Measurements from ENCODE around the gene ARHGEF10L. TPM values are rescaled to one million over a fixed set of nuclear protein-coding genes. Genes with fewer than 3 reads are reported as not detected.

Gene ARHGEF10L
- total RNA-seq, 2 donors from 2014 or later, result 26.0 to 39.7 TPM

DNA sequence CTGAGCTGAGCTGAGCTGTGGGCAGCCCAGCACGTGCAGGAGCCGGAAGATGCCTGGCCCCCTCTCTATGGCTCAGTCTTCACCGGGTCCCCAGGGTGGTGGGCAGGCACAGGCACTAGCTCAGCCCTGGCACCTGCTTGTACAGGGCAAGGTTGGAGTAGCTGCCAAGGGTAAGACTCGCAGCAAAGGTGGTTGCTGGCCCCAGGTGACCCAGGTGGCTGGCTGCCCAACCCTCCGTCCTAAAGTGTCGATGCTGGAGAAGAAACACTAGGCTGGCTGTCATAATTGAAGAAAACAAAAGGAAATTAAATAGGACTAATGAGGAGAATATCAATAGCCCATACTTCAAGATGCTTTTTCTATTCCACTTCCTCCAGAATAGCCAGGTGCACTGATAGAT, 138.5 kb downstream of the ARHGEF10L start:
- no peaks in the 10 kb centered on the region for H3K36me3 ChIP-seq
- intact Hi-C loops (cut with DNase I), result no loop called here
- H3K27me3 ChIP-seq (replicated peaks; ENCODE audit: insufficient read depth), result no peaks in the 10 kb centered on the region
- no peak for TF ChIP-seq POLR2AphosphoS5 (IDR thresholded peaks at IDR 0.05)
- TF ChIP-seq, protein P1, sequence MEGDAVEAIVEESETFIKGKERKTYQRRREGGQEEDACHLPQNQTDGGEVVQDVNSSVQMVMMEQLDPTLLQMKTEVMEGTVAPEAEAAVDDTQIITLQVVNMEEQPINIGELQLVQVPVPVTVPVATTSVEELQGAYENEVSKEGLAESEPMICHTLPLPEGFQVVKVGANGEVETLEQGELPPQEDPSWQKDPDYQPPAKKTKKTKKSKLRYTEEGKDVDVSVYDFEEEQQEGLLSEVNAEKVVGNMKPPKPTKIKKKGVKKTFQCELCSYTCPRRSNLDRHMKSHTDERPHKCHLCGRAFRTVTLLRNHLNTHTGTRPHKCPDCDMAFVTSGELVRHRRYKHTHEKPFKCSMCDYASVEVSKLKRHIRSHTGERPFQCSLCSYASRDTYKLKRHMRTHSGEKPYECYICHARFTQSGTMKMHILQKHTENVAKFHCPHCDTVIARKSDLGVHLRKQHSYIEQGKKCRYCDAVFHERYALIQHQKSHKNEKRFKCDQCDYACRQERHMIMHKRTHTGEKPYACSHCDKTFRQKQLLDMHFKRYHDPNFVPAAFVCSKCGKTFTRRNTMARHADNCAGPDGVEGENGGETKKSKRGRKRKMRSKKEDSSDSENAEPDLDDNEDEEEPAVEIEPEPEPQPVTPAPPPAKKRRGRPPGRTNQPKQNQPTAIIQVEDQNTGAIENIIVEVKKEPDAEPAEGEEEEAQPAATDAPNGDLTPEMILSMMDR (IDR thresholded peaks at IDR 0.05), result no peak
- TF ChIP-seq POLR2A (IDR thresholded peaks at IDR 0.05), result no peak
- DNase-seq (ENCODE audit: low spot score), result no peak
- 92% methylated on average over 6 of the region's 6 CpGs for WGBS
- no peak overlapping the region for H3K4me3 ChIP-seq
- no peaks in the 10 kb centered on the region for H3K9me3 ChIP-seq
- H3K27ac ChIP-seq, result no peak overlapping the region
- no peaks in the 10 kb centered on the region for H3K4me1 ChIP-seq (replicated peaks)

DNA sequence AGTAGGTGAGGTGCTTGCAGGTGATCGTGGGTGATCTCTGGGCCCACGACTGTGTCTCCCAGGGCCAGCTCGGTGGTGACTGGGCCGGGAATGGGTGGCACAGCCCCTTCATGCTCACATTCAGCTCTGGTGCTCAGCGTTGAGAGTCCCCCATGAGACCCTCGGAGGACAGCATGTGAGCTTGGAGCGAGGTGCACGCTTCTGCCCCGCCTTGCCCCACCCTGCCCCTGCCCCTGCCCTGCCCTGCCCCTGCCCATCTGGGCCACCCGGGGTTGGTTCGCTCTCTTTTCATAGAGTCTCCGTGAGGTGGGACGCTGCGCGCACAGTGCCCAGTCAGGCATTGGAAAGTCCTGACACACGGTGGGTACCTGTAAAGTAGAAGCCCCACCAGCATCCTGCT, 140.4 kb downstream of the ARHGEF10L start:
- no peak for DNase-seq (ENCODE audit: low spot score)
- WGBS, result 84% methylated on average over 14 of the region's 16 CpGs
- TF ChIP-seq, protein P1 (IDR thresholded peaks at IDR 0.05), result no peak
- TF ChIP-seq POLR2AphosphoS5 (IDR thresholded peaks at IDR 0.05) (no peak), POLR2A (IDR thresholded peaks at IDR 0.05) (no peak)
- H3K4me1 ChIP-seq (replicated peaks), result no peaks in the 10 kb centered on the region
- H3K9me3 ChIP-seq, result no peaks in the 10 kb centered on the region
- no peaks in the 10 kb centered on the region for H3K27me3 ChIP-seq (replicated peaks; ENCODE audit: insufficient read depth)
- intact Hi-C loops (cut with DNase I), result no loop called here
- H3K27ac ChIP-seq, result no peak overlapping the region
- H3K4me3 ChIP-seq, result no peak overlapping the region
- H3K36me3 ChIP-seq, result no peaks in the 10 kb centered on the region

DNA sequence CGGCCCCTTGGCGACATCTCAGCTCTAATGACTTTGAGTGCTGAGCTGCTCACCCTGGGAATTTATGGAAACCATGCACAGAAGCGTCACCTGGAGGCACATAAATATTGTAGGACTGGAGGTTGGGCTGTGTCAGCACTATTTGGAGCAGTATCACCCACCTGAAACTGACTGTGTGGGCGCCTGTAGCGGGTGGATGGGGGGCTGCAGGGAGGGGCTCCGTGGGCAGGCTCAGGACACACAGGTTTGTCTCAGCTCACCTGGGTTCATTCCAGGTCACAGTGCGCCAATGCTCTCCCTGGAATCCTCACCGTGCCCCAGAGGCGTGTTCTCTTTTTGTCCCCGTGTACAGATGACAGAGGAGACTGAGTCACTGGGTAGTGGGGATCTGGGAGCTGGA, 140.8 kb downstream of the ARHGEF10L start:
- H3K27me3 ChIP-seq (replicated peaks; ENCODE audit: insufficient read depth), result no peaks in the 10 kb centered on the region
- intact Hi-C loops (cut with DNase I), result no loop called here
- H3K36me3 ChIP-seq, result no peaks in the 10 kb centered on the region
- DNase-seq (ENCODE audit: low spot score), result no peak
- H3K9me3 ChIP-seq, result no peaks in the 10 kb centered on the region
- H3K4me3 ChIP-seq, result no peak overlapping the region
- TF ChIP-seq POLR2AphosphoS5 (IDR thresholded peaks at IDR 0.05) (no peak), POLR2A (IDR thresholded peaks at IDR 0.05) (no peak)
- TF ChIP-seq, protein P1 (IDR thresholded peaks at IDR 0.05), result no peak
- H3K27ac ChIP-seq, result no peak overlapping the region
- WGBS, result 64% methylated on average over 10 of the region's 10 CpGs
- no peaks in the 10 kb centered on the region for H3K4me1 ChIP-seq (replicated peaks)

DNA sequence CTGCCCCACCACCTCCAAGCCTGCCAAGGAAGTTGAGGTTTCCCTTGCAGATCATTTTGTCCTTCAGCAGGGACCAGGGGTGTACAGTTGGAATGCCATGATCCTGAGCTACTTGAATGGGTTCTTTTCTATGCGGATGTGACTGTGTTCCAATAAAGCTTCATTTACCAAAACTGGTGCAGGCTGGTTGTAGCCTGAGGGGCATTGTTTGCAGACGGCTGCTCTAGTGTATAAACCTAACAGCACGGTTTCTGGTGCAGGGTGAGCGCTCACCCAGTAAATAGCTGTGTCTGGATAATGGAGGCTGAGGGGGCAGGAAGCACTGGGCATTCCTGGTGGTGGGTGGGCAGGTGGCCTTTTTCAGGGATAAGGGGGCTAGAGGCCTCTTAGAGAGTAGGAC, 142.9 kb downstream of the ARHGEF10L start:
- Histone ChIP-seq H3K9me3 (no peaks in the 10 kb centered on the region), H3K4me1 (replicated peaks) (no peaks in the 10 kb centered on the region), H3K27ac (no peak overlapping the region), H3K36me3 (no peaks in the 10 kb centered on the region), H3K27me3 (replicated peaks; ENCODE audit: insufficient read depth) (no peaks in the 10 kb centered on the region), H3K4me3 (no peak overlapping the region)
- 40% methylated on average over 4 of the region's 4 CpGs for WGBS
- intact Hi-C loops (cut with DNase I), result no loop called here
- no peak for TF ChIP-seq POLR2A (IDR thresholded peaks at IDR 0.05)
- peak; percentile 23 for TF ChIP-seq POLR2AphosphoS5 (IDR thresholded peaks at IDR 0.05)
- DNase-seq (ENCODE audit: low spot score), result peak; percentile 43

DNA sequence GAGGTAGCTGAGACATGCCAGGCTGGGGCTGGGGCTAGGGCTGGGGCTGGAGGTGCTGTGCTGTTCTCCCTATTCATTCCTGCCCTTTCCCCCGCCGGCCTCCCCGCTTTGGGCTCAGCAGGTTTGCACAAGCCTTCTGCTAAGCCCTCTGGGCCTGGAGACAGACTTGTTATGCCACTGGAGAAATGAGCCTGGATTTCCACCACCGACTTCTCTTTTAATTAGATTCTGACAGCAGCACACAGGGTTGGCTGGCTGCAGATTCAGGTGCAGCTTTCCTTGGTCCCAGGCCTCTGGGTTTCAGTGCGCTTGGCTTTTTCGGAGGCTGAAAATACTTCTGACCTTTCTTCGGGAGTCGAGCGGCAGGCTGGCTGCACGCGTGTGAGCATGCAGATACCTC, 144.1 kb downstream of the ARHGEF10L start:
- Histone ChIP-seq H3K36me3 (no peaks in the 10 kb centered on the region), H3K4me1 (replicated peaks) (no peaks in the 10 kb centered on the region), H3K27ac (no peak overlapping the region), H3K27me3 (replicated peaks; ENCODE audit: insufficient read depth) (no peaks in the 10 kb centered on the region), H3K4me3 (no peak overlapping the region), H3K9me3 (no peaks in the 10 kb centered on the region)
- peak; percentile 29 for DNase-seq (ENCODE audit: low spot score)
- intact Hi-C loops (cut with DNase I), result no loop called here
- WGBS, result 73% methylated on average over 11 of the region's 11 CpGs
- TF ChIP-seq POLR2A (IDR thresholded peaks at IDR 0.05) (no peak), POLR2AphosphoS5 (IDR thresholded peaks at IDR 0.05) (no peak)
- TF ChIP-seq, protein P1 (IDR thresholded peaks at IDR 0.05), result no peak

Data from prostate gland (tissue), 2 donors.